Measurements from ENCODE around the gene GLI1. TPM values are rescaled to one million over a fixed set of nuclear protein-coding genes. Genes with fewer than 3 reads are reported as not detected.

GLI1 gene
- total and polyA plus RNA-seq, 2 of the 13 experiments (the other 11 are each of a cell fraction or from before 2014, with no cell fraction given), result 0.09 to 0.20 TPM

GRCh38 chr12:57465747-57466505 is 6.3 kb downstream of the GLI1 start:
- no peak for ATAC-seq
- no TSS peak for BruUV-seq (replicated peaks)
- 41% methylated on average over 11 of the region's 14 CpGs for whole genome bisulfite sequencing (ENCODE audit: low lambda C conversion rate)

GRCh38 chr12:57467212-57467874 is 7.8 kb downstream of the GLI1 start:
- CTCF ChIA-PET (ENCODE audit: low intra/inter-chr PET ratio, low total read pairs), result no interaction called here
- TF ChIP-seq TIGD3 (CRISPR knock-in tag; IDR thresholded peaks at IDR 0.05; ENCODE audit: borderline replicate concordance) (no peak), MAFK (conservative IDR thresholded peaks at IDR 0.05 in 1 of 2, IDR thresholded peaks at IDR 0.05 in 1 of 2; ENCODE audit: low read length in 2 of 2) (no peak), PPARG (CRISPR knock-in tag; conservative IDR thresholded peaks at IDR 0.05) (no peak), ZNF703 (CRISPR knock-in tag; IDR thresholded peaks at IDR 0.05; ENCODE audit: borderline replicate concordance) (no peak), ZNF274 (CRISPR knock-in tag; IDR thresholded peaks at IDR 0.05) (no peak), ZNF451 (CRISPR knock-in tag; IDR thresholded peaks at IDR 0.05) (no peak), ZSCAN25 (CRISPR knock-in tag; IDR thresholded peaks at IDR 0.05) (no peak), ZNF724P (CRISPR knock-in tag; IDR thresholded peaks at IDR 0.05; ENCODE audit: borderline replicate concordance) (no peak), MZF1 (CRISPR knock-in tag; IDR thresholded peaks at IDR 0.05; ENCODE audit: borderline replicate concordance) (no peak), SUZ12 (IDR thresholded peaks at IDR 0.05; ENCODE audit: low read depth, low read length) (no peak), HNRNPL (IDR thresholded peaks at IDR 0.05; ENCODE audit: low read depth, low read length) (no peak), HNRNPLL (IDR thresholded peaks at IDR 0.05; ENCODE audit: low read depth, low read length, poor library complexity, severe bottlenecking) (no peak), FOXP1 (IDR thresholded peaks at IDR 0.05) (no peak), FOXP1 (CRISPR knock-in tag; IDR thresholded peaks at IDR 0.05) (no peak), KAT8 (CRISPR knock-in tag; IDR thresholded peaks at IDR 0.05) (no peak), KAT2B (IDR thresholded peaks at IDR 0.05; ENCODE audit: borderline replicate concordance, low read depth, low read length) (no peak), NFKBIZ (CRISPR knock-in tag; IDR thresholded peaks at IDR 0.05) (no peak), NFE2L2 (IDR thresholded peaks at IDR 0.05; ENCODE audit: low read length) (no peak)

More at GRCh38 chr12:57465747-57466505, 6.3 kb downstream of the GLI1 start:
- Histone ChIP-seq H3K27me3 (ENCODE audit: control insufficient read depth in 1 of 2, insufficient read depth in 2 of 2, low read length in 2 of 2) (peaks cover 0 to 45% of the 10 kb centered on the region in 2 experiments; a peak in 3 of 5 replicates), H3K36me3 (replicated peaks in 1 of 2; ENCODE audit: control insufficient read depth in 1 of 2, insufficient read depth in 2 of 2, low read length in 2 of 2) (no peaks in the 10 kb centered on the region), H3K79me2 (ENCODE audit: insufficient read depth, low read length) (no peaks in the 10 kb centered on the region), H3K4me1 (ENCODE audit: insufficient read depth, low read length) (peaks cover 45% of the 10 kb centered on the region), H3K27ac (ENCODE audit: extremely low read length, insufficient read depth, low read length) (no peak overlapping the region), H3K9ac (ENCODE audit: insufficient read depth, low read depth, low read length) (no peak overlapping the region), H3K9me3 (ENCODE audit: low read length) (no peaks in the 10 kb centered on the region), H3K4me2 (ENCODE audit: low read depth, low read length) (no peak overlapping the region), H2AFZ (ENCODE audit: low read length) (no peak overlapping the region), H4K20me1 (ENCODE audit: insufficient read depth, low read length) (no peaks in the 10 kb centered on the region), H3K4me3 (replicated peaks in 1 of 3; ENCODE audit: insufficient read depth in 1 of 3, low read depth in 2 of 3, low read length in 3 of 3) (no peak overlapping the region)
- FAIRE-seq (no peak), DNase-seq (ENCODE audit: low spot score) (no peak)
- in situ Hi-C loops (cut with HindIII; ENCODE audit: extremely low pct_ligation_motif_present, low pct_unique_long_range_greater_than_20kb), result no loop called here
- POLR2A ChIA-PET, result no interaction called here
- TF ChIP-seq ZNF343 (CRISPR knock-in tag; IDR thresholded peaks at IDR 0.05) (no peak), BHLHE40 (IDR thresholded peaks at IDR 0.05; ENCODE audit: low read length) (0 out of 2 replicates have a peak, but pooled peaks have one; percentile 34)
- intact Hi-C loops (cut with micrococcal nuclease; ENCODE audit: unreplicated experiment), result no loop called here
- CTCF ChIA-PET (ENCODE audit: low intra/inter-chr PET ratio, low total read pairs), result interaction anchor here (0.6 kb wide), 1 partner anchor 521 kb away, joined by 3 read pairs; no protein-coding TSS in a partner anchor

More at GRCh38 chr12:57467212-57467874, 7.8 kb downstream of the GLI1 start:
- H3K27me3 ChIP-seq (ENCODE audit: control insufficient read depth in 1 of 2, insufficient read depth in 2 of 2, low read length in 2 of 2), result peaks cover 0 to 45% of the 10 kb centered on the region in 2 experiments; a peak in 3 of 5 replicates
- H3K9ac ChIP-seq (ENCODE audit: insufficient read depth, low read depth, low read length), result no peak overlapping the region
- H3K9me3 ChIP-seq (ENCODE audit: low read length), result no peaks in the 10 kb centered on the region
- H3K4me1 ChIP-seq (ENCODE audit: insufficient read depth, low read length), result peaks cover 41% of the 10 kb centered on the region
- no TSS peak for BruUV-seq (replicated peaks)
- POLR2A ChIA-PET, result no interaction called here
- H3K27ac ChIP-seq (ENCODE audit: extremely low read length, insufficient read depth, low read length), result no peak overlapping the region
- DNase-seq (ENCODE audit: low spot score) (no peak), FAIRE-seq (no peak), ATAC-seq (no peak)
- no peaks in the 10 kb centered on the region for H3K36me3 ChIP-seq (replicated peaks in 1 of 2; ENCODE audit: control insufficient read depth in 1 of 2, insufficient read depth in 2 of 2, low read length in 2 of 2)
- no peak overlapping the region for H2AFZ ChIP-seq (ENCODE audit: low read length)
- H3K4me3 ChIP-seq (replicated peaks in 1 of 3; ENCODE audit: insufficient read depth in 1 of 3, low read depth in 2 of 3, low read length in 3 of 3), result no peak overlapping the region
- intact Hi-C loops (cut with micrococcal nuclease; ENCODE audit: unreplicated experiment) (no loop called here), in situ Hi-C loops (cut with HindIII; ENCODE audit: extremely low pct_ligation_motif_present, low pct_unique_long_range_greater_than_20kb) (no loop called here)
- no peak overlapping the region for H3K4me2 ChIP-seq (ENCODE audit: low read depth, low read length)
- H3K79me2 ChIP-seq (ENCODE audit: insufficient read depth, low read length), result no peaks in the 10 kb centered on the region
- no peaks in the 10 kb centered on the region for H4K20me1 ChIP-seq (ENCODE audit: insufficient read depth, low read length)
- WGBS (ENCODE audit: low lambda C conversion rate), result 58% methylated on average over 11 of the region's 12 CpGs

Measured in HepG2 (cell line).